GM23248 (cell line): ENCODE data around the gene LRPAP1.
"Not testable (repeated sequence)": the region's sequence is repeated elsewhere in the genome, so short reads cannot be mapped to it uniquely, and the experiment has no call there.

Source experiments
- EZH2 ChIP-seq: fragments of 200-600 bp; sonication (generic); IDR thresholded peaks from 2 replicates; pipeline ENCODE4 v1.6.1; 2018; ENCODE audit warnings: antibody characterized with exemption, mild to moderate bottlenecking; ENCODE audit not compliant: insufficient read depth, poor library complexity, severe bottlenecking
- EZH2phosphoT487 ChIP-seq: fragments of 200-600 bp; sonication (generic); IDR thresholded peaks from 2 replicates; pipeline ENCODE4 v1.6.1; 2018; ENCODE audit warnings: antibody characterized with exemption, moderate library complexity, mild to moderate bottlenecking, low read depth; ENCODE audit not compliant: insufficient read depth

- TF ChIP-seq EZH2phosphoT487, EZH2: not testable (repeated sequence)
Measured at GRCh38 chr4:3580859-3581258, 48.6 kb upstream of the LRPAP1 start.
